H1 (cell line): Measurements from ENCODE around the gene C3orf20. TPM values are rescaled to one million over a fixed set of nuclear protein-coding genes. Genes with fewer than 3 reads are reported as not detected.
A peak's percentile ranks its signal among the peaks of the same experiment; 100 is the strongest.

Source experiments
- CTCF ChIA-PET: fragments of 300-600 bp; sonication (Branson Sonifier 250); formaldehyde crosslinking; loops from one replicate; lab custom pipeline; 2021; ENCODE audit not compliant: partially characterized antibody; lab: Charles Lee
- POLR2A ChIA-PET: fragments of 300-600 bp; sonication (Branson Sonifier 250); formaldehyde crosslinking; loops from one replicate; lab custom pipeline; 2021; ENCODE audit warnings: inconsistent platforms; ENCODE audit not compliant: partially characterized antibody; lab: Charles Lee
- DNase-seq, 2 experiments: peaks; one replicate each; pipeline versions ENCODE4 v3.0.0 to v3.0.0-alpha.2; 2010 to 2022; ENCODE audit warnings: low spot score in 2 of 2, low read depth in 1 of 2, mixed read lengths in 1 of 2
- FAIRE-seq: peaks from 2 replicates; lab custom pipeline; 2011; peaks lifted over from hg19 to GRCh38; lab: Jason Lieb, UNC
- H2AFZ ChIP-seq: 2 replicates; pipeline ENCODE4 v1.8.1; 2012; ENCODE audit warnings: low read length, inconsistent platforms
- H2AK5ac ChIP-seq: 2 replicates; pipeline ENCODE4 v1.6.1; 2013; ENCODE audit warnings: low read depth, low read length
- H2BK120ac ChIP-seq: replicated peaks from 2 replicates; pipeline ENCODE3; 2013; ENCODE audit warnings: low read depth, low read length, inconsistent platforms
- H2BK12ac ChIP-seq: 2 replicates; pipeline ENCODE4 v1.6.1; 2013; ENCODE audit warnings: low read depth, low read length
- H2BK15ac ChIP-seq: 2 replicates; pipeline ENCODE4 v1.6.1; 2013; ENCODE audit warnings: low read length
- H2BK20ac ChIP-seq: 2 replicates; pipeline ENCODE4 v1.6.1; 2013; ENCODE audit warnings: low read length
- H2BK5ac ChIP-seq: 2 replicates; pipeline ENCODE4 v1.6.1; 2013; ENCODE audit warnings: low read depth, low read length
- H3K14ac ChIP-seq: 2 replicates; pipeline ENCODE4 v1.6.1; 2013; ENCODE audit warnings: inconsistent platforms; ENCODE audit not compliant: insufficient read length
- H3K18ac ChIP-seq: 2 replicates; pipeline ENCODE4 v1.6.1; 2013; ENCODE audit warnings: low read length; ENCODE audit errors: extremely low read depth
- H3K23ac ChIP-seq: 2 replicates; pipeline ENCODE4 v1.6.1; 2013; ENCODE audit warnings: inconsistent platforms; ENCODE audit not compliant: insufficient read length
- H3K23me2 ChIP-seq: 2 replicates; pipeline ENCODE4 v1.6.1; 2013; ENCODE audit warnings: low read depth, low read length
- H3K27ac ChIP-seq: 2 replicates; pipeline ENCODE4 v1.6.1; 2011; ENCODE audit warnings: low read depth, low read length, inconsistent platforms
- H3K27me3 ChIP-seq, 4 experiments: replicated peaks in 1 of 4; 1 replicate in 1 of 4; 2 replicates in 3 of 4; pipeline versions ENCODE4 v1.6.1 to v1.8.1; 2011 to 2013; ENCODE audit warnings: low read length in 3 of 4, mild to moderate bottlenecking in 3 of 4, inconsistent platforms in 2 of 4, mixed read lengths in 2 of 4, moderate library complexity in 1 of 4; ENCODE audit not compliant: control insufficient read depth in 3 of 4, insufficient read depth in 3 of 4; ENCODE audit errors: extremely low read depth in 1 of 4
- H3K36me3 ChIP-seq, 4 experiments: 2 replicates each; pipeline versions ENCODE4 v1.6.1 to v1.8.1; 2011 to 2013; ENCODE audit warnings: mild to moderate bottlenecking in 4 of 4, low read length in 3 of 4, moderate library complexity in 2 of 4, control low read depth in 1 of 4, inconsistent platforms in 1 of 4; ENCODE audit not compliant: insufficient read depth in 4 of 4, control insufficient read depth in 2 of 4
- H3K4ac ChIP-seq: replicated peaks from 2 replicates; pipeline ENCODE3; 2013; ENCODE audit warnings: low read length, low read depth, mixed read lengths, inconsistent platforms; ENCODE audit not compliant: insufficient read length
- H3K4me1 ChIP-seq, 4 experiments: replicated peaks in 1 of 4; 1 replicate in 1 of 4; 2 replicates in 3 of 4; pipeline versions ENCODE4 v1.6.1 to v1.8.1; 2011 to 2013; ENCODE audit warnings: low read length in 3 of 4, inconsistent platforms in 2 of 4, mixed read lengths in 1 of 4; ENCODE audit not compliant: insufficient read depth in 4 of 4, control insufficient read depth in 3 of 4
- H3K4me2 ChIP-seq, 2 experiments: 2 replicates each; pipeline versions ENCODE4 v1.6.1 to v1.8.1; 2011 to 2013; ENCODE audit warnings: low read depth in 2 of 2, low read length in 2 of 2, control low read depth in 1 of 2, inconsistent platforms in 1 of 2, mild to moderate bottlenecking in 1 of 2; ENCODE audit not compliant: insufficient read depth in 1 of 2
- H3K4me3 ChIP-seq, 4 experiments: fragments of 200-600, 300-600 bp in 1 of 4; sonication (generic), shearing (Covaris generic), sonication (Bioruptor Twin) in 1 of 4; 2 replicates each; pipeline versions ENCODE4 v1.5.1 to v1.8.1; 2011 to 2016; ENCODE audit warnings: low read length in 4 of 4, low read depth in 3 of 4, control low read depth in 2 of 4, inconsistent platforms in 2 of 4, mild to moderate bottlenecking in 2 of 4, mixed read lengths in 1 of 4, moderate library complexity in 1 of 4; ENCODE audit not compliant: insufficient read depth in 2 of 4; ENCODE audit errors: extremely low read depth in 1 of 4
- H3K56ac ChIP-seq: replicated peaks from 2 replicates; pipeline ENCODE3; 2013; ENCODE audit warnings: low read depth, mild to moderate bottlenecking, mixed read lengths, low read length, inconsistent platforms; ENCODE audit not compliant: insufficient read length
- H3K79me1 ChIP-seq: 2 replicates; pipeline ENCODE4 v1.6.1; 2013; ENCODE audit warnings: low read depth, low read length, control low read depth
- H3K79me2 ChIP-seq, 2 experiments: 2 replicates each; pipeline versions ENCODE4 v1.6.1 to v1.8.1; 2012 to 2013; ENCODE audit warnings: low read length in 2 of 2, mild to moderate bottlenecking in 2 of 2, inconsistent platforms in 1 of 2; ENCODE audit not compliant: insufficient read depth in 2 of 2, control insufficient read depth in 1 of 2
- H3K9ac ChIP-seq, 4 experiments: replicated peaks in 1 of 4; 1 replicate in 1 of 4; 2 replicates in 3 of 4; pipeline versions ENCODE4 v1.6.1 to v1.8.1; 2011 to 2013; ENCODE audit warnings: low read depth in 3 of 4, low read length in 3 of 4, control low read depth in 2 of 4, mild to moderate bottlenecking in 2 of 4, moderate library complexity in 2 of 4, inconsistent platforms in 1 of 4; ENCODE audit errors: extremely low read depth in 1 of 4
- H3K9me3 ChIP-seq, 2 experiments: 2 replicates each; pipeline versions ENCODE4 v1.6.1 to v1.8.1; 2012 to 2013; ENCODE audit warnings: mild to moderate bottlenecking in 2 of 2, moderate library complexity in 2 of 2, control low read depth in 1 of 2, inconsistent platforms in 1 of 2, low read depth in 1 of 2, low read length in 1 of 2, mixed read lengths in 1 of 2; ENCODE audit not compliant: insufficient read depth in 2 of 2
- H4K20me1 ChIP-seq, 2 experiments: replicated peaks in 1 of 2; 2 replicates each; pipeline versions ENCODE3 to v1.8.1; 2011 to 2013; ENCODE audit warnings: inconsistent platforms in 2 of 2, low read length in 2 of 2, mild to moderate bottlenecking in 1 of 2; ENCODE audit not compliant: insufficient read depth in 2 of 2, control insufficient read depth in 1 of 2
- H4K5ac ChIP-seq: 2 replicates; pipeline ENCODE4 v1.6.1; 2013; ENCODE audit warnings: low read length, low read depth, mixed read lengths, inconsistent platforms; ENCODE audit not compliant: insufficient read length
- H4K8ac ChIP-seq: 2 replicates; pipeline ENCODE4 v1.8.0; 2013; ENCODE audit warnings: mild to moderate bottlenecking, moderate library complexity, low read length, inconsistent platforms; ENCODE audit not compliant: insufficient read depth; ENCODE audit errors: extremely low read depth
- H4K91ac ChIP-seq: replicated peaks from 2 replicates; pipeline ENCODE3; 2013; ENCODE audit warnings: low read length, mixed read lengths, inconsistent platforms; ENCODE audit not compliant: insufficient read length
- CTCF ChIP-seq, 3 experiments: IDR thresholded peaks; 1 replicate in 2 of 3; 2 replicates in 1 of 3; pipeline versions ENCODE4 v1.5.1 to v1.6.1; 2011; ENCODE audit warnings: low read length in 3 of 3, mild to moderate bottlenecking in 3 of 3, inconsistent platforms in 2 of 3, low read depth in 1 of 3, moderate library complexity in 1 of 3; ENCODE audit not compliant: insufficient read depth in 1 of 3; ENCODE audit errors: control extremely low read depth in 1 of 3
- GABPA ChIP-seq: IDR thresholded peaks from 2 replicates; pipeline ENCODE4 v1.6.1; 2011; ENCODE audit warnings: mild to moderate bottlenecking, low read length, moderate library complexity, borderline replicate concordance; ENCODE audit not compliant: insufficient read depth
- POLR2AphosphoS5 ChIP-seq: IDR thresholded peaks from 2 replicates; pipeline ENCODE4 v1.6.1; 2011; ENCODE audit warnings: low read depth, low read length
- RAD21 ChIP-seq, 2 experiments: IDR thresholded peaks in 1 of 2; conservative IDR thresholded peaks in 1 of 2; 2 replicates each; pipeline ENCODE4 v1.6.1; 2011; ENCODE audit warnings: low read depth in 2 of 2, low read length in 2 of 2, improper control_type of control experiment in 1 of 2, inconsistent platforms in 1 of 2, mild to moderate bottlenecking in 1 of 2, moderate library complexity in 1 of 2
- TAF7 ChIP-seq: optimal IDR thresholded peaks from 2 replicates; pipeline ENCODE3; 2011; ENCODE audit warnings: low read depth, mild to moderate bottlenecking, inconsistent platforms, low read length, moderate library complexity, borderline replicate concordance
- WGBS, 2 experiments: shearing (Covaris generic) in 1 of 2; methylation state at CpG; one replicate each; pipeline versions ENCODE4 v1.1.6 to v1.1.7; 2013 to 2015; ENCODE audit warnings: low lambda C conversion rate in 2 of 2, mixed read lengths in 2 of 2, inconsistent platforms in 1 of 2, low coverage in 1 of 2, missing lambda C conversion rate in 1 of 2; ENCODE audit not compliant: insufficient replicate concordance in 2 of 2, insufficient coverage in 1 of 2, insufficient read length in 1 of 2; ENCODE audit errors: extremely low coverage in 1 of 2, missing lambda C conversion rate in 1 of 2; 5-methylcytosine and 5-hydroxymethylcytosine counted together
- polyA plus RNA-seq, 7 experiments: library from polyadenylated mRNA; depleted of rRNA in 3 of 7; stranded (reverse) in 5 of 7; unstranded in 2 of 7; fragments of >200 nt in 5 of 7; fragments of 200-250 nt in 2 of 7; gene quantifications; 1 replicate in 5 of 7; 2 replicates in 1 of 7; 4 replicates in 1 of 7; pipeline versions ENCODE4 v1.2.1 to v1.2.3, GENCODE V29; 2011 to 2013; ENCODE audit warnings: missing spikeins in 2 of 7, mixed read lengths in 2 of 7
- total RNA-seq: library from RNA; stranded (reverse); fragmentation: NEBNext Ultra II Directional; extraction: Animal tissue kit (Norgen Biotek cat#: 25700); gene quantifications from 2 replicates; pipeline ENCODE4 v1.2.1, GENCODE V29; 2021

C3orf20 gene
- total and polyA plus RNA-seq, 2 of the 8 experiments (the other 6 are each of a cell fraction or from before 2014, with no cell fraction given), result not detected

GRCh38 chr3:14761121-14761672, 86.3 kb downstream of the C3orf20 start:
- WGBS, 2 experiments, result 85% methylated on average over 9 of the region's 9 CpGs; no CpG with 5 or more reads in 1 of the 2 experiments
- no peak overlapping the region for H3K4me2 ChIP-seq
- no peak overlapping the region for H3K4ac ChIP-seq
- no peak overlapping the region for H3K27ac ChIP-seq
- H3K36me3 ChIP-seq, result no peaks in the 10 kb centered on the region
- FAIRE-seq (no peak), DNase-seq (peak in 1 of 2 experiments; percentile 52)
- peaks cover 0 to 3% (median 0%) of the 10 kb centered on the region in 4 experiments; a peak in 1 of 7 replicates for H3K4me1 ChIP-seq
- H4K5ac ChIP-seq, result no peak overlapping the region
- H3K14ac ChIP-seq, result no peak overlapping the region
- H3K23ac ChIP-seq, result no peak overlapping the region
- no peak overlapping the region for H3K18ac ChIP-seq
- TF ChIP-seq GABPA, result no peak
- peak; percentile 33 to 65 (median 47); a peak in 3 of 4 replicates for TF ChIP-seq CTCF (IDR thresholded peaks at IDR 0.05; ENCODE audit: control extremely low read depth in 1 of 3, insufficient read depth in 1 of 3, low read depth in 1 of 3, low read length in 3 of 3)
- TF ChIP-seq POLR2AphosphoS5, result no peak
- peak; percentile 26 to 50; a peak in 3 of 4 replicates for TF ChIP-seq RAD21 (IDR thresholded peaks at IDR 0.05 in 1 of 2, conservative IDR thresholded peaks at IDR 0.05 in 1 of 2; ENCODE audit: low read depth in 2 of 2, low read length in 2 of 2)
- TF ChIP-seq TAF7, result no peak
- peak overlapping the region; percentile 61; the same call in 1 of the 2 replicates for H2AFZ ChIP-seq
- H3K9ac ChIP-seq, result no peak overlapping the region
- no peaks in the 10 kb centered on the region for H3K79me1 ChIP-seq
- H4K20me1 ChIP-seq, result no peaks in the 10 kb centered on the region
- H2BK120ac ChIP-seq, result no peak overlapping the region
- CTCF ChIA-PET, result interaction anchor here (0.6 to 4.5 kb wide), 23 partner anchors 8 to 302 kb away, joined by 3 to 18 read pairs (median 3); no protein-coding TSS in a partner anchor
- H3K23me2 ChIP-seq, result no peaks in the 10 kb centered on the region
- H4K91ac ChIP-seq, result no peak overlapping the region
- H2AK5ac ChIP-seq, result no peak overlapping the region
- H3K9me3 ChIP-seq, result no peaks in the 10 kb centered on the region
- no peak overlapping the region for H2BK20ac ChIP-seq
- H3K79me2 ChIP-seq, result no peaks in the 10 kb centered on the region
- H2BK15ac ChIP-seq, result peak overlapping the region; percentile 77; the same call in 1 of the 2 replicates
- H4K8ac ChIP-seq, result peak overlapping the region; percentile 45; the same call in 1 of the 2 replicates
- H3K27me3 ChIP-seq, result no peaks in the 10 kb centered on the region; a peak in 1 of 7 replicates
- no peak overlapping the region for H2BK12ac ChIP-seq
- no peak overlapping the region for H2BK5ac ChIP-seq
- POLR2A ChIA-PET, result no interaction called here
- no peak overlapping the region for H3K4me3 ChIP-seq
- H3K56ac ChIP-seq, result no peak overlapping the region
